22Rv1 (cell line): Measurements from ENCODE around the gene PRKD1.

ENCODE experiments used
- CTCF ChIP-seq: fragments of 450-650 bp; IDR thresholded peaks from 2 replicates; pipeline ENCODE4 v1.5.1; 2017; ENCODE audit warnings: mild to moderate bottlenecking
- ZFX ChIP-seq: fragments of 450-650 bp; IDR thresholded peaks from 2 replicates; pipeline ENCODE4 v1.6.1; 2017; ENCODE audit warnings: antibody characterized with exemption, borderline replicate concordance

- no peak for TF ChIP-seq CTCF
- TF ChIP-seq ZFX = no peak
Measured at GRCh38 chr14:29885988-29886387, 41.7 kb downstream of the PRKD1 start.
